ENCODE data around the gene PHF19. TPM values are rescaled to one million over a fixed set of nuclear protein-coding genes. Genes with fewer than 3 reads are reported as not detected.

PHF19 gene
- total RNA-seq, 4 donors from 2014 or later, result 9.2 to 12.5 (median 10.8) TPM

GRCh38 chr9:120862452-120862851 is 14.5 kb downstream of the PHF19 start:
- Histone ChIP-seq H3K9me3 (no peaks in the 10 kb centered on the region), H3K4me3 (no peak overlapping the region), H3K4me1 (no peaks in the 10 kb centered on the region), H3K36me3 (peaks cover 0 to 32% of the 10 kb centered on the region in 2 donors), H3K27me3 (no peaks in the 10 kb centered on the region), H3K27ac (no peak overlapping the region)
- DNase-seq (no peak), ATAC-seq (no peak)
- in situ Hi-C loops (cut with MboI; ENCODE audit: low sequenced_read_pairs in 4 of 4), result loop anchor here in 1 of 4 donors (25.0 kb wide), 1 partner anchor 200 kb away; the partner anchor contains the start of genes C5 and CNTRL
- intact Hi-C loops (cut with DNase I; ENCODE audit: low total_unique reads), result no loop called here
- TF ChIP-seq CTCF (IDR thresholded peaks at IDR 0.05 in 4 of 5, conservative IDR thresholded peaks at IDR 0.05 in 1 of 5), result no peak
- TF ChIP-seq POLR2A (IDR thresholded peaks at IDR 0.05), result no peak

GRCh38 chr9:120861935-120862334 is 15.1 kb downstream of the PHF19 start:
- Histone ChIP-seq H3K9me3 (no peaks in the 10 kb centered on the region), H3K27ac (no peak overlapping the region), H3K36me3 (peaks cover 0 to 32% of the 10 kb centered on the region in 2 donors), H3K27me3 (no peaks in the 10 kb centered on the region), H3K4me1 (no peaks in the 10 kb centered on the region), H3K4me3 (no peak overlapping the region)
- in situ Hi-C loops (cut with MboI; ENCODE audit: low sequenced_read_pairs in 4 of 4) (loop anchor here in 1 of 4 donors (25.0 kb wide), 1 partner anchor 200 kb away; the partner anchor contains the start of genes C5 and CNTRL), intact Hi-C loops (cut with DNase I; ENCODE audit: low total_unique reads) (no loop called here)
- TF ChIP-seq CTCF (IDR thresholded peaks at IDR 0.05 in 4 of 5, conservative IDR thresholded peaks at IDR 0.05 in 1 of 5), result no peak
- TF ChIP-seq POLR2A (IDR thresholded peaks at IDR 0.05), result no peak
- ATAC-seq (no peak), DNase-seq (no peak)

- DNase-seq (no peak), ATAC-seq (no peak)
- Histone ChIP-seq H3K9me3 (no peaks in the 10 kb centered on the region), H3K4me3 (no peak overlapping the region), H3K36me3 (peaks cover 0 to 32% of the 10 kb centered on the region in 2 donors), H3K27me3 (no peaks in the 10 kb centered on the region), H3K27ac (no peak overlapping the region), H3K4me1 (no peaks in the 10 kb centered on the region)
- no peak for TF ChIP-seq POLR2A (IDR thresholded peaks at IDR 0.05)
- intact Hi-C loops (cut with DNase I; ENCODE audit: low total_unique reads), result no loop called here
- in situ Hi-C loops (cut with MboI; ENCODE audit: low sequenced_read_pairs in 4 of 4), result loop anchor here in 1 of 4 donors (25.0 kb wide), 1 partner anchor 202 kb away; the partner anchor contains the start of genes C5 and CNTRL
Measured at GRCh38 chr9:120860083-120860482, 16.9 kb downstream of the PHF19 start.

- DNase-seq (no peak), ATAC-seq (no peak)
- Histone ChIP-seq H3K27me3 (no peaks in the 10 kb centered on the region), H3K4me3 (no peak overlapping the region), H3K36me3 (peaks cover 0 to 32% of the 10 kb centered on the region in 2 donors), H3K9me3 (no peaks in the 10 kb centered on the region), H3K27ac (no peak overlapping the region), H3K4me1 (no peaks in the 10 kb centered on the region)
- TF ChIP-seq CTCF (IDR thresholded peaks at IDR 0.05 in 4 of 5, conservative IDR thresholded peaks at IDR 0.05 in 1 of 5), result no peak
- TF ChIP-seq POLR2A (IDR thresholded peaks at IDR 0.05), result no peak
- in situ Hi-C loops (cut with MboI; ENCODE audit: low sequenced_read_pairs in 4 of 4) (loop anchor here in 1 of 4 donors (25.0 kb wide), 1 partner anchor 203 kb away; the partner anchor contains the start of genes C5 and CNTRL), intact Hi-C loops (cut with DNase I; ENCODE audit: low total_unique reads) (no loop called here)
Measured at GRCh38 chr9:120859361-120859760, 17.6 kb downstream of the PHF19 start.

- Histone ChIP-seq H3K36me3 (peaks cover 0 to 26% of the 10 kb centered on the region in 2 donors), H3K27ac (no peak overlapping the region), H3K9me3 (no peaks in the 10 kb centered on the region), H3K4me1 (no peaks in the 10 kb centered on the region), H3K27me3 (no peaks in the 10 kb centered on the region), H3K4me3 (no peak overlapping the region)
- in situ Hi-C loops (cut with MboI; ENCODE audit: low sequenced_read_pairs in 4 of 4), result loop anchor here in 1 of 4 donors (25.0 kb wide), 1 partner anchor 204 kb away; the partner anchor contains the start of genes C5 and CNTRL
- TF ChIP-seq CTCF (IDR thresholded peaks at IDR 0.05 in 4 of 5, conservative IDR thresholded peaks at IDR 0.05 in 1 of 5), result no peak
- ATAC-seq (no peak), DNase-seq (no peak)
- intact Hi-C loops (cut with DNase I; ENCODE audit: low total_unique reads), result no loop called here
Measured at GRCh38 chr9:120857902-120858301, 19.1 kb downstream of the PHF19 start.
